ENCODE data around the gene TRIB2.

TRIB2 gene

DNA sequence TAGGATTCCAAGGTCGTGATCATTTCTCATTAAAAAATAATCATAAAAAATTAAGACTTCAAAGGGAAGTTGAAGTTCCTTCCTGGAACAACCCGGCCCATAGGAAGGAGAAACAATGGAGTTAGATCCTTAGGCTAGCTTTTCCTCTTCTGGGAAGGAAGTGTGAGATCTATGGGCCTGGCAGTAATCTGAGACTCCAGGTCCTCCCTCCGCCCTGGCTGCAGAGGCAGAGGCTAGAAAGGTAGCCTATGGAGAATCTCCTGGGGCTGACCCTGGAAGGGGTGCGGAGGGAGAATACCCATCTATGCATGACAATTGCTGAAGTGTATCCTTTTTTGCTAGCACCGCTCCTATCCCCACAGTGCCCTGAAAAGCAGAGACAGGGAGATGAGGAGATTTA is 37.9 kb downstream of the TRIB2 start:
- DNase-seq, result no peak

DNA sequence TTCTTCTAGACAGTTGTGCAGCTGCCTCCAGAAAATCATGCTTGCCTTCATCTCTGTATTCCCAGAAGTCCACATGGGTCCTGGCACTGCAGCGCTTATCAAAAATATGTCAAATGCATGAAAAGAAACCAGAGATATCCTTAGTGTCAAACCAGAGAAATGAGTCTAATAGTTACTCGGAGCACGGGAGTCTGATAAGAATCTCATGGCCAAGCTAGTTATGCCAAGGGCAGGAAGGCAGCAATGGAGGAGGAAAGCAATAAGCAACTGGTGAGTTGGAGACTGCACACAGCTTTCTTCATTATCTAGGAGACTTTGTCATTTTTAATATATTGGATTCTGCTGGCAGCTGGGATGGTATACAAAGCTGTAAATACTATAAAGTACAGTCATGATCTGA is 38.6 kb downstream of the TRIB2 start:
- DNase-seq, result no peak

DNA sequence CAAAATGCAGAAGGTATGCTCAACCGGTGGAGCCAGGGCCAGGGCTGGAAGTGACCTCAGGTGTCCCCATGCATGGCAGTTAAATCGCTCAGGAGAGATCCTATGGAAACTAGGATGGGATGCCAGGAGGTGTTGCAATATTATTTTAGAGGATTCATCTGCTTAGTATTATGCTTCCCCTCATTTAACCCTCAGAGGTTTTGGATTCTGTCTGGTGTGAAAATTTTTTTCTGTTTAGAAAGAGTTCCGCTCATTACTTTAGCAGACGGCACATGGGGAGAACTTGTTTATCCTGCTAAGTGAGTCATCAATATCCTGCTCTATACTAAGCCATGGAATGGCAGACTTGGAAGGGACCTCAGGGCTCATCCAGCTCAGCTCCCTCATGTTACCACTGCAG is 42.5 kb downstream of the TRIB2 start:
- no peak for DNase-seq

DNA sequence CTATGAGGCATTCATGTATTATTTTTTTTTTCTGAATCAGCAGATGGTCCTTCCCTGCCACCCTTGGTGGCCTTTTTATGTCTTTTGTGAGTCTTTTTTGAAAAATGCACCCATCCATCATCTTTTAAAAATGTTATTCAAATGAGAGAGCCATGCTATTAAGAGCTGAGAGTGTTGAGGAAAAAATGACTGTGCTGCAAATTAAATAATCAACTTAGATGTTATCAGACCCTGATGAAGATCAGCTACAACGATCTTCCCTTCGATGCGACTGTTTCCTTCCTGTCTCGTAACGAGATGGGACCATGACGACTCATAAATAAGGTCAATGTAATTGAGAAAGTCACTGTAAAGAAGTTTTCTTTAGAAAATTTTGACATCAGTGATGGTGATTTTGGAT is 44.4 kb downstream of the TRIB2 start:
- DNase-seq, result no peak

DNA sequence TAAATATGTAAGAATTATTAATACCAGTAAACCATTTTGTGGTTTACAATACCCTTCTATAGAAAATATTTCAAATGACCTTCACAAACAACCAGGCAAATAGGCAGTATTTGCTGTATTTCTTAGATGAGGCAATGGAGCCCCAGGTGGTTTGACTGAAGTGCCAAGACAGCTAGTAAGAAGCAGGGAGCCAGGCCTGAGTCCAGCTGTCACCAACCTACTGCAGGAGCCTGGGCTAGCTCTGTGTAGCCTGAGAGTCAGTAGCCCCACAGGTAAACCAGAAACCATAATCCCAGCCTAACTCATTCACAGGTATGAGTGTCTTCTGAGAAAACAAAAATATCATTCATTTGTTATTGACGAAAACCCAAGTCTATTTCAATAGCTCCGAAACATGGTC is 45.6 kb downstream of the TRIB2 start:
- no peak for DNase-seq

DNA sequence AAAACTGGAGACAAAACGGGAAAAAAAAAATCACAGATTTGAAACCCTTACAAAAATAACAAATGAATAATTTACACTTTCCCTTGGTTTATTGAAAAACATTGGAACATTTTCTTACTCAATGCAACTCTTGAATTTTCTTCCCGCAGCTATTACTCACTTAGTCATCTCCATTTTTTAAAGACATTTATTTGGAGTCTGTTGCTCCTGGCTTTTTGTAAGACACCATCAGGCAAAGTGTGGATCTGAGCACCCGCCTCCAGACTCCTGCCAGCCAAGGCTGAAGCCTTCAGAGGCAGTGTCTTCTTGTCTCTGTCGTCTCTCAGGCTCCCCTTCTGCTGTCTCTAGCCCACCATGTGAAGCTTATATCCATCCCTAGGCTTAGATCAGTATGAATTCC is 46.2 kb downstream of the TRIB2 start:
- no peak for DNase-seq

DNA sequence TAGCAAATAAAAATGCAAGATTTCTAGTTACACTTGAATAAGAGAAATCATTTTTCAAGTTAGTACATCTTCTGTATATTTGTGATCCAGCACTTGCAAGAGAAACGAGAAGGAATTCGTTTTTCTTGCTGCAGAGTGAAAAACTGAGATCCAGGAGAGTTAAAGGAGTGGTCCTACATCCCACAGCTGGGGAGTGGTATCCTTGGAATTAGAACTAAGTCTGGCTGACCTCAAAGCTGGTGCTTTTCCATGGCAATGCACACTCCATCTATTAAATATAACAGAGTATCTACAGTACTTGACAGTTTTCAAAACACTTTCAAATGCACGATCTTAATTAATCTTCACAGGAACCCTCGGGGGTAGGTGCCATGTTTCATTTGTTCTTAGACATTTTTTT is 46.8 kb downstream of the TRIB2 start:
- DNase-seq, result no peak

DNA sequence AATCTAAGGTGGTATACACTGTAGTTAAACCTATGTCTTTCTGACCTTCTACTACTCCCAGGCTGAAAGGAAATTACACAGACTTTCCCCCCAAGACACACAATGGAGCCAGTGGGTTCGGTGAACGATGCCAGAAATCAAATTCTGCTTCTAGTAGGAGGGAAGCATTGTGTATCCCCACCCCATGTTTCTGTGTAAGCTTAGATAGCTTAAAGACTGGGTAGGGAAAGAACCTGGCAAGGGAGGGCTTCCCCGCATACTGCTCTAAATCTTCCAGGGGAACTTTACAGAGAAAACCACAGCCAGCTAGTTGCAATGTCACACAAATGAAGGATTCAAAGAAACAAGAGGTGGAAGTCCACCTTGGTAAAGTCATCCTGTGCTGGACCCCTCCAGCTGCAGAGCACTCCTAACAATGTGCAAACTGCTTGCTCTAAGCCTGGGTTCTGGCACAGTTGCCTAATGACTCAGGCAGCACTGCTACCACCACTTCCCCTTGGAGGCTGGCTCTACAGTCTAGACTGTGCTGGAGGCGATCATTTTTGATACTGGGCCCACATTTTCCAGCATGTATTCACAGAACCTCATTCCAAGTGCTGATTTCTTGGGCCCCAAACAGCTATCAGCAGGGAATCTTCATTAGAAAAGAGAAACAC is 47.5 kb downstream of the TRIB2 start:
- no peak for DNase-seq

DNA sequence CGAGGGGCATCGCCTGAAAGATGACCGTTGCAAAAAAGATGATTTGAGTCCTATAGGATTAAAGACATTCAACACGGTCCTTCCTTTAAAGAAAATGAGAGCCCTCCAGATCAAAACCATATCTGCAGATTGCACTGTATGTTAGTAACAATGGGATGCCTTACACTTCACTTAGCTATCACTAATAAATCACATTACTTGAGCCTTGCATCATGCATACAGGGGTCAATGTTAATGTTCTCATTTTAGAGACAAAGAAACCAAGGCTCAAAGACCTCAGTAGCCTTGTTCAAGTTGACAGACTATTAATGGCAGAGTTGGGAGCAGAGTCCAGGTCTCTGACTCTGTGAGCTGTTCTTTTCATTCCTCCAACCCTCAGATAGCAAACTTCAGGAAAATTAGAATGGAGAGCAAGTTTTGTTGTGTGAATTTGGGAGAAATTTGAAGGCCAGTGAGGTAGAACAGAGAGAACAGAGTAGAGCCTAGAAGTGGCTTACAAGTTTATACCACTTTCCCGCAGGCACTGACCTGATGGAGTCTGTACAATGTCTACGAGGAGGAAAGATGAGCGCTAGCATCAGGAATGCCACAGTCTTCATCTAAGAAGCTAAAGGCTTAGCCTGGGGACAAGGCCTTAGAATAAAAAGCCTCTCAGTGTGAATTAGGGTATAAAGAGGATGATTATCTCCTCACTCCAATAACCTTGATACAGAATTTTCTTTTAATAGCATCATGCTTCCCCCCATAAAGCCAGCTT is 48.3 kb downstream of the TRIB2 start:
- no peak for DNase-seq

DNA sequence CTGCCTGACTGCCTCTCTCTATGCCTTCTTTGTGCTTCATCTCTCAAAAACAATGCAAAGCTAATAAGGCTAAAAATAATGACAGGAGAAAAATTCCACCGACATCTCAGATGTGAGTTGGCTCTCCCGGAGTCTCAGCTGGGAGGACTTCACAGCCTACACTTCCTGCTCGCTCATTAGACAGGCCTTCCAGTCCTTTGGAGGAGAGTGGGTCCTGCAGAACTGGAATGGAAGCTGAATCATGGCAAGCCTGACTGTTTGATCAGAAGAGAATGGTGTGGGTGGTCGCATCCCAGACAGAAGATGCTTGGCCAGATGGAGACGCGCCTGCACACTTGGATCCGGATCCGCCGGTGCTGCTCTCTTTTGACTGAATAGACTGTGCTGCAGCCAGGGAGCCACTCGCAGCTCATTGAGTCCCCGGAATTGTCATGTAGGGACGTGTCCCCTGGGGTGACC is 49.7 kb downstream of the TRIB2 start:
- DNase-seq, result no peak

DNA sequence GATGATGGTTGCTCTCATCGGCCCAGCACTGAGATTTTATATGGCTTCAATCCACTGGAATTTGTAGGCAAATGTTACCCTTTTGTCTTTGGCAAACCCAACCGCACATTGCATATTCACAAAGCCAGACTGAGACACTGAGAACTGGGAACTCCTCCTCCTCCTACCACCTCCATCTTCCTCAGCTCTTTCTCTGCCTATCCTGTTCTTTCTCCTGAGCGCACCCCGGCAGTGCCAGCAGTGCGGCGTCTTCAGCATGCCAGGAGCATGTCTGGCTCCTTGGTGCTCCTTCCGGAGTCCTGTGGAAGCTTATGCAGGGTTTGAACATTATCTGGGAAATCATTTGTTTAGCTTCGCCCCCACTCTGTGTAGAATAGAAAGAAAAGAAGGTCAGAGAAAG is 50.8 kb downstream of the TRIB2 start:
- no peak for DNase-seq

DNA sequence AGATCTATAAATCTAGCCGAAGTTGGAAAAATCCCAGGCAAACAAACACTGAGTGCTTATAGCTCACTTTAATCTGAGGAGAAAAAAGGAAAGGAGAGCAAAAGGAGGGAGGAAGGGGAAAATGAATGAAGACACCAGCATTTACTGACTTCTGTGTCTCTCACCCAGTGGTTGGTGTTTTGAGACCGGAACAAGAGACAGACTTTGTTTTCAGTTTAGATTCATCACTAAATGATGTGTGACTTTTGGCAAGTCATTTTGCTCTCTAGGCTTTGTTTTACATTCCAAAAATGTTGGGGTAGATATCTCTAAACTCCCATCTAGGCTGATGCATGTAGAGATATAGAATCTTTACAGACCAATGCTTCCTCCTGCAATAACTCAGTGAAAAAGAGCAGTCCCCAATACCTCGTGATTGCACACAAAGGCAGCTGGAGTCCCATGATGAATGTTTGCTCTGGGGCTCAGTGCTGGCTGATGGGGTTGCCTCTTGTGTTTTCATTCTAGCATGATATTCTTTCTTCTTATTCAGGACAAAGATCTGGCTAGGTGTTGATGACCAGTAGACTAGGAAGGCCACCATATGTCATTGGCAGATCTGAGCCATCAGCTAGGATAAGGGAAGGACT is 51.4 kb downstream of the TRIB2 start:
- DNase-seq, result no peak

DNA sequence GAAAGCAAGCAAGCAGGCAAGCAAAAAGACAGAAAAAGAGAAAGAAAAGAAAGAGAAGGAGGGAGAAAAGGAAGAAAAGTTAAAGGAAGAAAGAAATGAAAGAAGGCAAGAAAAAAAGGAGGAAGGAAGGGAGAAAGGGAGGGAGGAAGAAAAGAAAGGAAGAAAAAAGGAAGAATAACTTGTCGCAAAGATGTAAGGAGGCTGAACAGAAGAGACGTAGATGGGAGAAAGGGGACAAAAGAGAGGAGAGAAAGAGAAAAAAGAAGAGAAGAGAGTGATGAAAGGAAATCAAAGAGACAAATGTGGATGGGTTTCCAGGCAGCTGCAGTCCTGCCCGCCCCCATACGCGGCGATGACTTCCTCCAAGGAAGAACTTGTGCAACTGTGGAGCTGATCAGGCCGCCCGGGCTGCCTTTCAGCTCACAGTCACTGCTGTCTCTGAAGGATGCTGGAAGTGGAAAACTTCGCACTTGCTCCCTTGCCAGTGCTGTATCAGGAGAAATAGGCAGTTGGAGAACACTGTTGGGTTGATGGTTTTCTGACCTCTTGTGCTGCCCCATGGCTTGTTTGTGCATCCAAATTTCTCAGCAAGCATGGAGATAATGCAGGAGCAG is 52.9 kb downstream of the TRIB2 start:
- DNase-seq, result no peak

DNA sequence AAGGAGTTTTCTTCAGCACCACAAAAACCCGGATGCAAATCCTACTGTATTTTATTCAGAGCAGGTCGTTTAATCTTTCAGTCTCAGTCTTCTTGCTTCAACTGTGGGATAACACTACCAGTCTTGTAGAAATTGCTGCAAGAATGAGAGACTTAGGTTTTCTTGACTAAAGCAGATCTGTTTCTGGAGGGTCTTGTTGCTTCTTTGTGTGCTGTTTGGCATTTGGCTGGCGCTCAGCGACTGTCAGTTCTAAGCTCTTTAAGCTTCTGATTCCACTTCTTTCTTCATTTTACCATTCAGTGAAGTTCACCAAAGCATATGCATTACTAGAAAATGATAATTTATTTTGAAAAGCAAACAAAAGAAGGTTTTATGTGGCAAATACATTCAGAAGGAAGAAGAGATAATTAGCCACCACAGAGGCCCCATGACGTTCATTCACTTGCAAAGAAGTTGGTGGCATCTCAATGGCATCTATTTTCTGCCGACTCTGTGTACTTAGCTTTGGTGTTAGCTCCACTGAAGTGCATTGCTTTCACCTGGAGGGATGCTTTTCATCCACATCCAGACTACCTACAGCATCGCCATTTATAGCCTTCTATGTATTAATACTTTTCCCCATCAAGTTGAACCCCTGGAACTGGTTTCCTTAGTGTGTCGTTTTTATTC is 53.7 kb downstream of the TRIB2 start:
- DNase-seq, result no peak

DNA sequence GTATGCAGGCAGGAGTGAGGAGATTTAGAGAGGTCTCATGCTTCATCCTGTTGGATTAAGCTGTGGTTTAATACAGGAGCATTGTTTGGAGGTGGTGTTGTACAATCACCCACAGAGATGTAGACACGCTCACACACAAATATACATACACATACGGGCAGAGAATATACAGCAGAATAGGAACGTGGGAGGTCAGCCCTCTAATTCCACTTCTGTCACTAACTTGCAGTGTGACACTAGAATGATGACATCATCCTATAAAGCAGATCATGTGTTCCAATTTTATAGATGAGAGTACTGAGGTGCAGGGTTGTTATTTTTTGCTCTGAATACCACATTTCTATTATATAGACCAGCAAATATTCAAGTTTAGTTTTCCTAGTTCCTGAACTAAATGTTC is 54.4 kb downstream of the TRIB2 start:
- no peak for DNase-seq

DNA sequence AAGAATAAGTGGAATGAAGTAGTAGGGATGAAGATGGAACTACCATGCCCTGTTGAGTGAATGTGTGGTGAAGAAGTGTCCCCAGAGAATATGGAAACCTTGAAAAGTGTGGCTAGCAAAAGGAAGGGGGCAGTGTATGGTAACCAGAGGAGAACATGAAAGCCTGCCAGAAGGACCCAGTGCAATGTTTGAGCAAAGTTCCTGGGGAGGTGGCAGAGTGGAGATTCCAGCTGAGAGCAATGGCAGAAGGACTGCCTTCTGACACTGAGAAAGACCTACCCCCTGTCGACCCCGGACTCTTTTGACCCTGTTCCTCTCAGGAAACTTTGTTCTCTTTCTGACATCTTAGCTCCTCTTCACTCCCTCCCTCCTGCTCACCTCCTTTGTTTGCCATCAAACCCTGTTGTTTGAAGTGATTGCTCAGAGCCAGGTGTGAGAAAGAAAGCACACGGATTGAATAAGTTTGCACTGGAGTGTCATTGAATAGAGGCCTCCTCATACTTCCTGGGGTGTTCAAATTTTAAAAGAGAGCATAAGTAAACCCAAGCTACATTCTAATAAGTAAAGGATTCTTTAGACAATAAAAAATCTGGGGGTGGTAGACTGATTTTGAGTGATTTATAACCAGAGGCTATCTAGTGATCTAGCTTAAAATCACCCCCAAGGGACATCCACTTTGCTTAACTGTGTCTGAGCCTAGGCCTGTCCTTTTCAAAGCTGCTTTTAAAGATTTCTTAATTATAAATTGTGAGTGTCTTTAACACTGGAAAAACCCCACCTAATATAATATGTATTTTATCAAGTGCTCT is 57.1 kb downstream of the TRIB2 start:
- DNase-seq, result no peak

DNA sequence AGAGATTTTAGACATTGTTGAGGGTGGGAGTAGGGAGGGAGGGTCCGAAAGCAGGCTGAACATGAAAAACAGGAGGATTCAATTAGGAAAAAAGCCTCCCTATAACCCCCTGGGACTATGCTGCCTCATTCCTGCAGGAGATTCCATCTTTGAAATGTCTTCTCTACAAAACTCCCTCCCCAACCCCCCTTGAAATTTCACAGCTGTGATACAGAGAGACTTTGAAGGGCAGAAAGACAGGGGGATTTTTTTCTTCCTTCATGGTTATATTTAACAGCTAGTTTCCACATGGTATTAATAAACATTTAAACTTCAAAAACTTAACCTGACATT is 57.6 kb downstream of the TRIB2 start:
- no peak for DNase-seq

DNA sequence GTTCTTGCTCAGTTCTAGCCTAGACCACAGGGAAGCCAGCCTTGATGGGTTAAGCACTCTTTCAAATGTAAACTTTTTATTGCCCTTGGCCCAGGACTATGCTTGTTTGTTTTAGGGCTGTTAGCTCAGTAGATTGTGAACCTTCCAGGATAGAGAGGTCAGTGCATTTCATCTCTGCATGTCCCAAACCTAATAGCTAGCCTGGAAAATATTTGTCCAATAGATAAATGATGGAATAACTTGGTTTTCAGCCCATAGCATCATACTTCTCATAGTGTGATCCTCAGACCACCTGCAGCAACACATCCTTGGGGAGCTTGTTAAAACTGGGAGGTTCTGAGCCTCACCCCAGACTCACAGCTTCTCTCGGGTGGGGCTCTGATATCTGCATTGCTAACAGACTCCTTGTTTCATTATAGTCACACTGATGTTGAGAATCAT is 59.8 kb downstream of the TRIB2 start:
- no peak for DNase-seq

DNA sequence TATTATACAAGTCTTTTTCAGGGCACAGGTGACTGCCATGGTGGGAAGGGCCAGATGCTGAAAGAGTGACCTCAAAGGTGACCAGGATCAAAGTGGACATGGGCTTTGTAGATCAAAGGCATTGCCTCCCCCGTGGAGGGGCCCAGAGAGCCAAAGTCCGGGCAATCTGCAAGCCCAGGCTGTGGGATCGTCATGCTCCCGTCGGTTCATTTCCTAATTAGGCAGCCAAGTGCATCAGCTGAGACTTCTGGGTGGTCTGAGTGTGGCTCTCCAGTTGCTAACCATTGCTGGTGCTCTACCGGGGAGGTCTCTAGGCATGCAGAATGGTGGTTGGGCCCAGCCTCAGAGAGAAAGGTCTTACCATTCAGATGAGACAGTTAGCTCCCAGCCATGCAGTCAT is 61.6 kb downstream of the TRIB2 start:
- DNase-seq, result no peak

DNA sequence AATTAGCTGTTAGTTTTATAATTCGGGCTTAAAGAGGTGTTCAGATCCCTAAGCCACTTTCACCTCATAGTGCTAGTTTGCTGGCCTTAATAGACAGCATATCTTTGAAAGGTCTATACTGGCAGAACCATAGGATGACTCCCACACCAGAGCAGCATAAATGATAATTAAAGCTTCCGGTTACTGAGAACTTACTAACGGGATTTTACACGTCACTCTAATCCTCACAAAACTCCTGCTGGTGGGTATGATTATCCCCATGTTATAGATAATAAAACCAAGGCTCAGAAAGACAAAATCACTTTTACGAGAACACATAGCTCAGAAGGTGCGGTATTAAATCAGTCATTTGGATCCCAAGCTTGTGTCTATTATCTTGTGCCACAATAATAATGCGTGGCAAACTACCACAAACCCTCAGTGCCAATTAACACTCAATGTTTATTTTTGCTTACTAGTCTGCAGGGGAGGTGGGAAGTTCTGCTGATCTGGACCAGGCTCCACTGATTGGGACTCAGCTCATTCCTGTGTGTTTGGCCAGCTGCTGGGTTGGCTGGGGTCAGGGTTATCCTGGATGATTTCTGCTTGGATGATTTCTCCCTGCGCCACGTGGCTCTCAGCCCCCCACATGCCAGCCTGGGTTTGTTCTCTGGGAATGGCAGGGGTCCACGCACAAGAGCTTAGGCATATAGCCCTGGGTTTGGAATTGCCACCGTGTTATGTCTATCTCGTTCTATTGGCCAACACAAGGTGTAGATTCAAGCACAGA is 62.3 kb downstream of the TRIB2 start:
- DNase-seq, result no peak

DNA sequence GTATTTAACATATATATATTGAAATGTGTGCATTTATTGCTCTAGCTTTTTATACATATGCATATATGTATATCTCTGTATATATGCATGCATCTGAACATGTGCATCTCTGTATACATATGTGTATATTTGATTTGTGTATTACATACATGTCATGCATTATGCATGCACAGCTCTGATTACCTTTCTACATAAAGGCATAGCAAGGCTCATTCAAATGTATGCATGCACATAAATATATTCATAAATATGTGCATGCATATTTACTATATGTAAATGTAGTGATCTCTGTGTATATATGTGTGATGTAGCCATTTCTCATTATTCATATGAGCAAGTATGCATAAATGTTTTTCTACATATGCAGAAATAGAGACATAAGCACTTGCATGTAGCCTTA is 64.6 kb downstream of the TRIB2 start:
- no peak for DNase-seq
